ENCODE data around the gene DCBLD1. TPM values are rescaled to one million over a fixed set of nuclear protein-coding genes. Genes with fewer than 3 reads are reported as not detected.
"Not testable (repeated sequence)": the region's sequence is repeated elsewhere in the genome, so short reads cannot be mapped to it uniquely, and the experiment has no call there.

DCBLD1 gene
- total RNA-seq (2021) (1.5 and 2.4 TPM in 2 replicates), Bru-seq, nascent RNA (percentile 39 among the genes with signal in this experiment), BruChase-seq, experiment 1, labeled RNA remaining after a 2-hour chase (percentile 39 among the genes with signal in this experiment), BruChase-seq, experiment 2, labeled RNA remaining after a 6-hour chase (percentile 29 among the genes with signal in this experiment)
- long read RNA-seq, partial matches to known transcripts: 1 of 3 reads
- long read RNA-seq, other reads (novel, unspliced or antisense): 1 of 3 reads

DNA sequence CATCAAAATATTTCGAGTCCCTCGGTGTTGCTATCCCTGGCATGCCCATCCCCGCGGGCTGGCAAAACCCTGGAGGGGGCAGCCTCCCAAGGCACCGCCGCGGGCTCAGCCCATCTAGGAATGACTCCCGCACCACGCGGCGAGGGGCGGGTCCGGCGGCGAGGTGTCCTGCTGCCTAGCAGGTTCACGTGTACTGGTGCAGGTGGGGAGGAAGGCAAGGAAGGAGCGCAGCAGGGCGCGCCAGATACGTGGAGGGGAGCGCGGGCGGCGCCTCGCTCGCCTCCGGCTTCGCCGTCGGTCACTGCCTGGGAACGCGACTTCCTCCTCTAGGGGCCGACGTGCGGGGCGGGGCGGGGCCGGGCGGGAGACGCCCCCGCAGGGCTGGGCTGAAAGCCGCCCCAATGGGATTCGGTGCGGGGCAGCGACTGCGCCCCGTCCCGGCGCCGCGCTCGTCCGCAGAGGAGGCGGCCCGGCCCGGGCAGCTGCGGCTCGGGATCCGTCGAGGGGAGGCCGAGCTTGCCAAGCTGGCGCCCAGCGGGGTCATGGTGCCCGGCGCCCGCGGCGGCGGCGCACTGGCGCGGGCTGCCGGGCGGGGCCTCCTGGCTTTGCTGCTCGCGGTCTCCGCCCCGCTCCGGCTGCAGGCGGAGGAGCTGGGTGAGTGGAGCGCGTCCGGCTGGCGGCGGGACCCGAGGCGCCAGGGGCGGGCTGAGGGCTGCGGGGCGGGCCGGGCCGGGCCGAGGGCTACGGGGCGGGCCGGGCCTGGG is at the start of gene DCBLD1:
DCBLD1 (plus strand) TSS at position 435 of the 764 bp plus-strand sequence; CDS start at position 543, 108 bp downstream.
- Histone ChIP-seq H3K27ac (ENCODE audit: low read depth, low read length, poor library complexity, severe bottlenecking) (no peak within 1 kb of the TSS), H3K4me1 (ENCODE audit: insufficient read depth, low read length, poor library complexity, severe bottlenecking) (no peaks in the 10 kb centered on the region), H3K27me3 (replicated peaks; ENCODE audit: insufficient read depth, low read depth, low read length, poor library complexity) (peaks cover 62% of the 10 kb centered on the region), H3K36me3 (ENCODE audit: insufficient read depth, low read length, poor library complexity, severe bottlenecking) (no peaks in the 10 kb centered on the region), H3K9me3 (ENCODE audit: low read depth, low read length, poor library complexity, severe bottlenecking) (no peaks in the 10 kb centered on the region), H3K4me3 (ENCODE audit: low read depth, low read length, poor library complexity, severe bottlenecking) (peak within 1 kb of the TSS; percentile 51)
- ChIA-PET CTCF (interaction anchor here (0.6 kb wide), 1 partner anchor 667 kb away, joined by 3 read pairs; no protein-coding TSS in a partner anchor), POLR2A (ENCODE audit: low non-redundant PET) (interaction anchor here (0.7 kb wide), 1 partner anchor 775 kb away, joined by 5 read pairs; no protein-coding TSS in a partner anchor)
- DNase-seq (ENCODE audit: low spot score): peak; percentile 65
- no TSS peak for BruUV-seq (replicated peaks)
- TF ChIP-seq, protein P1, sequence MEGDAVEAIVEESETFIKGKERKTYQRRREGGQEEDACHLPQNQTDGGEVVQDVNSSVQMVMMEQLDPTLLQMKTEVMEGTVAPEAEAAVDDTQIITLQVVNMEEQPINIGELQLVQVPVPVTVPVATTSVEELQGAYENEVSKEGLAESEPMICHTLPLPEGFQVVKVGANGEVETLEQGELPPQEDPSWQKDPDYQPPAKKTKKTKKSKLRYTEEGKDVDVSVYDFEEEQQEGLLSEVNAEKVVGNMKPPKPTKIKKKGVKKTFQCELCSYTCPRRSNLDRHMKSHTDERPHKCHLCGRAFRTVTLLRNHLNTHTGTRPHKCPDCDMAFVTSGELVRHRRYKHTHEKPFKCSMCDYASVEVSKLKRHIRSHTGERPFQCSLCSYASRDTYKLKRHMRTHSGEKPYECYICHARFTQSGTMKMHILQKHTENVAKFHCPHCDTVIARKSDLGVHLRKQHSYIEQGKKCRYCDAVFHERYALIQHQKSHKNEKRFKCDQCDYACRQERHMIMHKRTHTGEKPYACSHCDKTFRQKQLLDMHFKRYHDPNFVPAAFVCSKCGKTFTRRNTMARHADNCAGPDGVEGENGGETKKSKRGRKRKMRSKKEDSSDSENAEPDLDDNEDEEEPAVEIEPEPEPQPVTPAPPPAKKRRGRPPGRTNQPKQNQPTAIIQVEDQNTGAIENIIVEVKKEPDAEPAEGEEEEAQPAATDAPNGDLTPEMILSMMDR (conservative IDR thresholded peaks at IDR 0.05; ENCODE audit: low read depth, low read length): no peak
- peak; percentile 76 for TF ChIP-seq EZH2 (IDR thresholded peaks at IDR 0.05; ENCODE audit: borderline replicate concordance, low read depth, low read length, poor library complexity, severe bottlenecking)
- intact Hi-C loops (cut with micrococcal nuclease; ENCODE audit: unreplicated experiment): no loop called here

GRCh38 chr6:117440706-117441525 is 41.6 kb upstream of the DCBLD1 start:
- no peak for DNase-seq (ENCODE audit: low spot score)

GRCh38 chr6:117441824-117442264 is 40.6 kb upstream of the DCBLD1 start:
- Histone ChIP-seq H3K4me1 (ENCODE audit: insufficient read depth, low read length, poor library complexity, severe bottlenecking) (no peaks in the 10 kb centered on the region), H3K4me3 (ENCODE audit: low read depth, low read length, poor library complexity, severe bottlenecking) (no peak overlapping the region), H3K36me3 (ENCODE audit: insufficient read depth, low read length, poor library complexity, severe bottlenecking) (no peaks in the 10 kb centered on the region), H3K27me3 (replicated peaks; ENCODE audit: insufficient read depth, low read depth, low read length, poor library complexity) (peaks cover 36% of the 10 kb centered on the region), H3K27ac (ENCODE audit: low read depth, low read length, poor library complexity, severe bottlenecking) (no peak overlapping the region), H3K9me3 (ENCODE audit: low read depth, low read length, poor library complexity, severe bottlenecking) (no peaks in the 10 kb centered on the region)
- intact Hi-C loops (cut with micrococcal nuclease; ENCODE audit: unreplicated experiment): no loop called here
- BruUV-seq (replicated peaks): no TSS peak
- TF ChIP-seq, protein P1 (conservative IDR thresholded peaks at IDR 0.05; ENCODE audit: low read depth, low read length): no peak
- no peak for TF ChIP-seq EZH2 (IDR thresholded peaks at IDR 0.05; ENCODE audit: borderline replicate concordance, low read depth, low read length, poor library complexity, severe bottlenecking)
- ChIA-PET POLR2A (ENCODE audit: low non-redundant PET) (no interaction called here), CTCF (no interaction called here)
- no peak for DNase-seq (ENCODE audit: low spot score)

More at GRCh38 chr6:117440706-117441525, 41.6 kb upstream of the DCBLD1 start:
- H3K27me3 ChIP-seq (replicated peaks; ENCODE audit: insufficient read depth, low read depth, low read length, poor library complexity): peaks cover 27% of the 10 kb centered on the region
- no peak overlapping the region for H3K27ac ChIP-seq (ENCODE audit: low read depth, low read length, poor library complexity, severe bottlenecking)
- no peaks in the 10 kb centered on the region for H3K9me3 ChIP-seq (ENCODE audit: low read depth, low read length, poor library complexity, severe bottlenecking)
- no peaks in the 10 kb centered on the region for H3K4me1 ChIP-seq (ENCODE audit: insufficient read depth, low read length, poor library complexity, severe bottlenecking)
- ChIA-PET CTCF (no interaction called here), POLR2A (ENCODE audit: low non-redundant PET) (no interaction called here)
- no peaks in the 10 kb centered on the region for H3K36me3 ChIP-seq (ENCODE audit: insufficient read depth, low read length, poor library complexity, severe bottlenecking)
- intact Hi-C loops (cut with micrococcal nuclease; ENCODE audit: unreplicated experiment): no loop called here
- TF ChIP-seq, protein P1 (conservative IDR thresholded peaks at IDR 0.05; ENCODE audit: low read depth, low read length): no peak
- no peak for TF ChIP-seq EZH2 (IDR thresholded peaks at IDR 0.05; ENCODE audit: borderline replicate concordance, low read depth, low read length, poor library complexity, severe bottlenecking)
- no peak overlapping the region for H3K4me3 ChIP-seq (ENCODE audit: low read depth, low read length, poor library complexity, severe bottlenecking)
- BruUV-seq (replicated peaks): no TSS peak

GRCh38 chr6:117442313-117442712 is 40.2 kb upstream of the DCBLD1 start:
- POLR2A ChIA-PET (ENCODE audit: low non-redundant PET); H3K9me3 ChIP-seq (ENCODE audit: low read depth, low read length, poor library complexity, severe bottlenecking); H3K36me3 ChIP-seq (ENCODE audit: insufficient read depth, low read length, poor library complexity, severe bottlenecking); H3K27ac ChIP-seq (ENCODE audit: low read depth, low read length, poor library complexity, severe bottlenecking); CTCF ChIA-PET; intact Hi-C loops (cut with micrococcal nuclease; ENCODE audit: unreplicated experiment); H3K4me1 ChIP-seq (ENCODE audit: insufficient read depth, low read length, poor library complexity, severe bottlenecking); H3K4me3 ChIP-seq (ENCODE audit: low read depth, low read length, poor library complexity, severe bottlenecking); DNase-seq (ENCODE audit: low spot score); BruUV-seq (replicated peaks): not testable (repeated sequence)
- peaks cover 41% of the 10 kb centered on the region for H3K27me3 ChIP-seq (replicated peaks; ENCODE audit: insufficient read depth, low read depth, low read length, poor library complexity)

Data from A673 (cell line).